Fibroblast of pulmonary artery (primary cell): Measurements from ENCODE around the gene SH3TC2.
"Not testable (repeated sequence)": the region's sequence is repeated elsewhere in the genome, so short reads cannot be mapped to it uniquely, and the experiment has no call there.

Experiments used
- DNase-seq: peaks from one replicate; pipeline ENCODE4 v3.0.0-alpha.2; 2010; ENCODE audit warnings: low read depth
- H3K4me3 ChIP-seq: replicated peaks from 2 replicates; pipeline ENCODE4 v1.5.1; 2011; ENCODE audit warnings: low read depth, mild to moderate bottlenecking, control low read depth, low read length, moderate library complexity
- TF ChIP-seq, protein P1 (sequence below): IDR thresholded peaks from 2 replicates; pipeline ENCODE4 v1.5.1; 2011; ENCODE audit warnings: mild to moderate bottlenecking, control low read depth, low read length, inconsistent platforms; ENCODE audit errors: missing control alignments

The SH3TC2 gene

DNA sequence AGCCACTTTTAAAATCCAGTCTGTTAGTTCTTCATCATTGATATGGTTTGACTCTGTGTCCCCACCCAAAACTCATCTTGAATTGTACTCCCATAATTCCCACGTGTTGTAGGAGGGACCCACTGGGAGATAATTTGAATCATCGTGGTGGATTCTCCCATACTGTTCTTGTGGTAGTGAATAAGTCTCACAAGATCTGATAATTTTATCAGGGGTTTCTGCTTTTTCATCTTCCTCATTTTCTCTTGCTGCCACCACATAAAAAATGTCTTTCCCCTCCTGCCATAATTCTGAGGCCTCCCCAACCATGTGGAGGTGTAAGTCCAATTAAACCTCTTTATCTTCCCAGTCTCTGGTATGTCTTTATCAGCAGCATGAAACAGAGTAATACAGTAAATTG, 26.9 kb upstream of the SH3TC2 start:
- no peak overlapping the region for H3K4me3 ChIP-seq
- no peak for DNase-seq
- TF ChIP-seq, protein P1, sequence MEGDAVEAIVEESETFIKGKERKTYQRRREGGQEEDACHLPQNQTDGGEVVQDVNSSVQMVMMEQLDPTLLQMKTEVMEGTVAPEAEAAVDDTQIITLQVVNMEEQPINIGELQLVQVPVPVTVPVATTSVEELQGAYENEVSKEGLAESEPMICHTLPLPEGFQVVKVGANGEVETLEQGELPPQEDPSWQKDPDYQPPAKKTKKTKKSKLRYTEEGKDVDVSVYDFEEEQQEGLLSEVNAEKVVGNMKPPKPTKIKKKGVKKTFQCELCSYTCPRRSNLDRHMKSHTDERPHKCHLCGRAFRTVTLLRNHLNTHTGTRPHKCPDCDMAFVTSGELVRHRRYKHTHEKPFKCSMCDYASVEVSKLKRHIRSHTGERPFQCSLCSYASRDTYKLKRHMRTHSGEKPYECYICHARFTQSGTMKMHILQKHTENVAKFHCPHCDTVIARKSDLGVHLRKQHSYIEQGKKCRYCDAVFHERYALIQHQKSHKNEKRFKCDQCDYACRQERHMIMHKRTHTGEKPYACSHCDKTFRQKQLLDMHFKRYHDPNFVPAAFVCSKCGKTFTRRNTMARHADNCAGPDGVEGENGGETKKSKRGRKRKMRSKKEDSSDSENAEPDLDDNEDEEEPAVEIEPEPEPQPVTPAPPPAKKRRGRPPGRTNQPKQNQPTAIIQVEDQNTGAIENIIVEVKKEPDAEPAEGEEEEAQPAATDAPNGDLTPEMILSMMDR: no peak

DNA sequence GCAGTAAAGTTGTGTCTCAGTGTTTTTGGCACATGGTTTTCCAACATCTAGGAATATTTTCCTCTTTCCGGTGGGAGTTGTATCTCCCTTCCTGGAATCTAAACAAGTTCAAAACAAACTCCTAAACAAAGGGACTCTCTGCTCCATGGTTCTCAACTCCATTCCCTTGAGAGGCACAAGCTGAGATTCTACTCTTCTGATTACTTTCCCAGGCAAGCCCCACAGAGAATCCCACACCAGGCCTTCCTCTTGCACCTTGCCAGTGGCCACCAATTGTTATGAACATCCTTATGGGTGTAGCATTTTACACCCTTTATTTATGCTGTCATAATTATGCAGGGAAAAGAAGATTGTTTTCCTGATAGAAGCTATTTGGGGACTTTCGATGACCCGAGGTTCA, 25.8 kb upstream of the SH3TC2 start:
- no peak for DNase-seq
- TF ChIP-seq, protein P1: no peak
- no peak overlapping the region for H3K4me3 ChIP-seq

DNA sequence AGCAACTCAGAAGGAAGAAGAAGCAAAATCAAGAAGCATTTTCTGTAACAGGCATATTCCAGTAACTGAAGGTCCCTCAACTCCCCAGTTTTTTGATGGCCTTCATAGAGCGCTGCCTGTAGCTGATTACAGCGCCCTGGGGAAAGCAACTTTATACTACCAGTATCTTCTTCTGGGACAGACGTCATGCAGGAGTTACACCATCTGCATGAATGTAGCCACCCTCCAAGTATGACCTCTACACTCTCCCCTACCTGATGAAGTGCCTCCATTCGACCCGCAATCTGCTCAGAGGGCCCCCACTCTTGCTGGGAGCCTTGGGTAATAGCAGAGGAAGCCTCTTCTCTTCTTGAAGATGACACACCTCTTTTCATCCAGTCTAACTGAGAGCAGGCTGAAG, 21.0 kb upstream of the SH3TC2 start:
- TF ChIP-seq, protein P1: no peak
- no peak overlapping the region for H3K4me3 ChIP-seq
- no peak for DNase-seq

DNA sequence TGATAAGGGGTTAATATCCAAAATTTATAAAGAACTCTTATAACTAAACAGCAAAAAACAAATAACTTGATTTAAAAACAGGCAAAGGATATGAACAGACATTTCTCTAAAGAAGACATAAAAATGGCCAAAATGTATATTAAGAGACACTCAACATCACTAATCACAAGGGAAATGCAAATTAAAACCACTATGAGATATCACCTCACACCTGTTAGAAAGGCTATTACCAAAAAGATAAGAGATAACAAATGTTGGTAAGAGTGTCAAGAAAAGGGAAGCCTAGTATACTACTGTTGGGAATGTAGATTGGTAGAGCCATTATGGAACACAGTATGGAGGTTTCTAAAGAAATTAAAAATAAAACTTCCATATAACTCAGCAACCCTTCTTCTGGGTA, 19.4 kb upstream of the SH3TC2 start:
- H3K4me3 ChIP-seq: no peak overlapping the region
- no peak for DNase-seq
- TF ChIP-seq, protein P1: no peak

DNA sequence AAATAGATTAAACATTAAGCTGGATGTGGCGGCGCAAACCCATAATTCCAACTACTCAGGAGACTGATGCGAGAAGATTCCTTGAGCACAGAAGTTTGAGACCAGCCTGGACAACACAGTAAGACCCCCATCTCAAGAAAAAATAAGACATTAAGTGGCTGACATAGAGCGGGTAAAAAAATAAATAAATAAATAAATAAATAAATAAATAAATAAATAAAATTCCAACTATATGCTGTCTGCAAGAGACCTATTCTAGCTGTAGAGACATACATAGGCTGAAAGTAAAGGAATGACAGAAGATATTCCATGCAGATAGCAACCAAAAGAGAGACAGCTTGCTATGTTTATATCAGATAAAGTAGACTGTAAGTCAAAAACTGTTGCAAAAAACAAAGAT, 17.4 kb upstream of the SH3TC2 start:
- no peak for DNase-seq
- no peak overlapping the region for H3K4me3 ChIP-seq
- TF ChIP-seq, protein P1: no peak

DNA sequence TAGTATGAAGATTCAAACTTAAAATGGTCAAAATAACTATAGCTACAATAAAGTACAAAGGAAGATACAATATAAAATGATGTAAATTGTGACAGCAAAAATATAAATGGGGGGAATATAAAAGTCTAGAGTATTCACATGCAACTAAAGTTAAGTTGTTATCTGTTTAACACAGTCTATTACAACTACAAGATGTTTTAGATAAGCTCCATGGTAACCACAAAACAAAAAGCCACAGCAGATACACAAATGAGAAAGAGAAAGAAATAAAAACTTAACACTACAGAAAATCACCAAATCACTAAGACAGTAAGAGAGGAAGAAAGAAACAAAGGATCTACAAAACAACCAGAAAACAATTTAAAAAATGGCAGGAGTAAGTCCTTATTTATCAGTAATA, 17.0 kb upstream of the SH3TC2 start:
- TF ChIP-seq, protein P1: no peak
- H3K4me3 ChIP-seq: no peak overlapping the region
- DNase-seq: no peak

DNA sequence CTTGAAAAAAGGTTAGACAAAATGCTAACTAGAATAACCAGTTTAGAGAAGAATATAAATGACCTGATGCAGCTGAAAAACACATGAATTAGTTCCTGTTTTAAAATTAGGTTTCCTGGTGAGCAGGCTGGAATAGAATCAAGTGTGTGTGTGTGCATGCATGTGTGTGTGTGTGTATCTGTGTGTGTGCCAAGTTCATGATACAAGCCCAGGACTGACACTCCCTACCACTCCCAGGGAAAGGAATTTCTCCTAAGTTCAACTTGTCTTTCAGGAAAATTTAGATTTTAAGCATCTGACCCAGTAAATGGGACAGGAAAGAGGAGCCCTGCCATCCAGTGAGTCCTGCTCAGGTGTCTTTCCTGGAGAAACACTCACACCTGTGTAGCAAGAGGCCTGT, 11.2 kb upstream of the SH3TC2 start:
- H3K4me3 ChIP-seq, DNase-seq: not testable (repeated sequence)

DNA sequence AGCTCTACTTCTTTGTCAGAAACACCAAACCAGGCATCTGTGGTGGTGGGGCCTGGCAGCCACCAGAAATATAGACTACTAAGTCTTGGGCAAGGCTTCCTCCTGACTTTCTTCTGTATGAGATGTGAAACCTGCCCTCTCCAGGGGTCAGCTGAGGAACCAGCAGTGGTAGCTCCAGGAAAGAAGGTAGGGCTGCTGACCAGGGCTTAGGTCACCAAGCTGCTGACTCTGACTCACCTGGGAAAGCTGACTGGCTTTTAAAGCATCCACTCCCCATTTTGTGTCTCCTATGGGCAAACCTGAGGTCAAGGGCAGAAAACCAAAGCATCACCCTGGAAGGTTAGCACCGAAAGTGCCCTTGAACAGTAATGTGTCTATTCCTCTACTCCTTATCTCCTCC, 10.4 kb upstream of the SH3TC2 start:
- DNase-seq: no peak
- no peak overlapping the region for H3K4me3 ChIP-seq
- TF ChIP-seq, protein P1: no peak
